HG03066 (cell line): ENCODE data around the gene FCHSD2.
"Not testable (repeated sequence)": the region's sequence is repeated elsewhere in the genome, so short reads cannot be mapped to it uniquely, and the experiment has no call there.

ENCODE experiments used
- ATAC-seq: cut with Tn5 transposase; IDR thresholded peaks from one replicate; pipeline ENCODE4 v1.9.1; 2021; ENCODE audit warnings: low read depth; ENCODE audit not compliant: unreplicated experiment

FCHSD2 gene

DNA sequence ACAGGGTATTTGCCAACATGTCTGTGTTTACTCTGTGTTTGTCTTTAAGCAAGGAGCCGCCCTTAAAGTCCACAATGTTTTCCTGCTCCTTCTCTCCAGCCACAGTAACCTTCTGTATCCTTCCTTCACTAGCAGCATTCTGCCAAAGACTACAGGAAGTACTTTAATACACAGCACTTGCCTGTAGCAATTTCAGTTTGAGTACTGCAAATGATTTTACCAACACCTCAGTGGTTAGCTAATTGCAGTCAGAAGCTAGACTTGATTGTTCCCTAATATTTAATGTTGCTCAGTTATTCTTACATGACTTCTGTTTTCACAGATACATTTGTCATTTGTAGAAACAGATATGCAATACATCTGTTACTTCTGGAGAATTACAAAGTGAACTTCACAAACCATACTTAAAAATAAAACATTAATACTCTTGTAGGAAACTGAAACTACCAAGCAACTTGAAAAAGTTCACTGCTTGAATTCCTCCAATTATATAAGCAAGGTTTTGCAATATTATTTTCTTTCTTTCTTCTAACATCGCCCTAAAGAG lies 69.1 kb downstream of the FCHSD2 start:
- ATAC-seq, result peak; percentile 75

DNA sequence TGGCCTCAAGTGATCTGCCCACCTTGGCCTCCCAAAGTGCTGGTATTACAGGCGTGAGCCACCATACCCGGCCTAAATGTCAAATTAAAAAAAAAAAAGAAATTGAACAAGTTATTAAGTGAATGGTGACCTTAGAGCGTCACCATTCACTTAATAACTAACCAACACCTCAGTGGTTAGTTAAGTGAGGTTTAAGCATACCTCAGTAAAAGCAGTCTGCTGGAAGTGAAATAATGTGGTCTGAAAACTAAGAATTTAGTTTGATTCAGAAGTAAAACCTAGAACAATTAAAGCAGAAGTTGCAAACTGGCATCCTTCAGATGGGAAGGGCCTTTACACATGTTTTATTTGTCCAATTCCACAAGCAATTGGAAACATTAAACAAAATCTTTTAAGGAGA lies 71.5 kb downstream of the FCHSD2 start:
- ATAC-seq, result no peak

DNA sequence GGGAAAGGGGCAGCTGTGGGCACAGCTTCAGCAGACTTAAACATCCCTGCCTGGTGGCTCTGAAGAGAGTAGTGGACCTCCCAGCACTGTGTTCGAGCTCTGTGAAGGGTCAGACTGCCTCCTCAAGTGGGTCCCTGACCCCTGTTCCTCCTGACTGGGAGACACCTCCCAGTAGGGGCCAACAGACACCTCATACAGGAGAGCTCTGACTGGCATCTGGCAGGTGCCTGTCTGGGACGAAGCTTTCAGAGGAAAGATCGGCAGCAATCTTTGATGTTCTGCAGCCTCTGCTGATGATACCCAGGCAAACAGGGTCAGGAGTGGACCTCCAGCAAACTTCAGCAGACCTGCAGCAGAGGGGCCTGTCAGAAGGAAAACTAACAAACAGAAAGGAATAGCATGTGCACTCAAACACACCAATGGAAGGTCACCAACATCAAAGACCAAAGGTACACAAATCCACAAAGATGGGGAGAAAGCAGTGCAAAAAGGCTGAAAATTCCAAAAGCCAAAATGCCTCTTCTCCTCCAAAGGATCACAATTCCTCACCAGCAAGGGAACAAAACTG lies 80.2 kb downstream of the FCHSD2 start:
- ATAC-seq, result not testable (repeated sequence)

DNA sequence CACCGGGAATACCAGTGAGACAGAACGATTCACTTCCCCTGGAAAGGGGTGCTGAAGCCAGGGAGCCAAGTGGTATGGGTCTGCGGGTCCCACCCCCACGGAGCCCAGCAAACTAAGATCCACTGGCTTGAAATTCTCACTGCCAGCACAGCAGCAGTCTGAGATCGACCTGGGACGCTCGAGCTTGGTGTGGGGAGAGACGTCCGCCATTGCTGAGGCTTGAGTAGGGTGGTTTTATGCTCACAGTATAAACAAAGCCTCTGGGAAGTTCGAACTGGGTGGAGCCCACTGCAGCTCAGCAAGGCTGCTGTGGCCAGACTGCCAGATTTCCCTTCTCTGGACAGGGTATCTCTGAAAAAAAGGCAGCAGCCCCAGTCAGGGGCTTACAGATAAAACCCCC lies 80.7 kb downstream of the FCHSD2 start:
- ATAC-seq, result not testable (repeated sequence)

DNA sequence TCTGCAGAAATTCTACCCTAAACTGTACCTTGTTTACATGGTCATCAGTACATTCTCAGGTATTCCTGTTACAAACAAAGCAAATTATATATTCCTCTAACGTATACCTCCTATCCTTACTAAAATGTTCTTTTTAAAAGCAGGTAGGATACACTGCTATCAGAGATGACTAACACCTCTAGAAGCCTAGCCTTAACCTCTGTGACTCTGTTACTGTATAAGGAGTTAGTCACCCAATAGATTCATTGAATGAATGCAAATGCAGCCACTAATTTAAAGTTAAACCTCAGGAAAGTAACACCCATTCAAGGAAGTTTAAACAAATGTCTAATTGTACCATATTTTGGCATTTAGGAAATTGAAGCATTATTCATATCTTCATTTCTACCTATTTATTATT lies 82.2 kb downstream of the FCHSD2 start:
- no peak for ATAC-seq

DNA sequence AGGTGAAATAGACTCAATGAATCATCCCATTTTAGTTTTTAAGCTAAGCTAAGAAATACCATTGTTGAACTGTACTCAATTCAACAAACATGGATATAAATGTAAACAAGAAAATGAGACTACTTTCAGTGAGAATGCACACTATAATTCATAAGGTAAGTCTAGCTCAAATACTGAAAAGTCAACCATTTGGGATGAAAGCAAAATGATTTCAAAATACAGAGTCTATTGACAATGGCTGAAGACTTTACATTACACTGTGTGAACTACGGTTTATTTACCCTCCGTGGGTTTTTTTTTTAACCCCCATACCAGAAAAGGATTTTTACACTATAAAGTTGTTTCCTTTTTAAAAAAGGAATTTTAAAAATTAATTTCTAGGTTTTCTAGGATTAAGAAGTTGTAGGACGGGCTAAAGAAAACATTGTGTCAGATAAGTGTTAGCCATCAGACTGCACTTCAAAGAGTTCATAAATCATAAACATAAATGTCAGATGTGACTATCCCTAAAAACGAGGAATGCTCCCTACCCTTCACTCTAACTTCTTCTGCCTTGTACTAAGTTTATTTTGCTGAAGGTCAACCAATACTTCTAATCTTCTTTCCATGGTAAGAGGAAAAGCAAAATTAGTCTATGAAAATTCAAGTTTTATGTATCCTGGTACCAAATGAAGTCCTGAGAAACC lies 83.0 kb downstream of the FCHSD2 start:
- ATAC-seq, result no peak

DNA sequence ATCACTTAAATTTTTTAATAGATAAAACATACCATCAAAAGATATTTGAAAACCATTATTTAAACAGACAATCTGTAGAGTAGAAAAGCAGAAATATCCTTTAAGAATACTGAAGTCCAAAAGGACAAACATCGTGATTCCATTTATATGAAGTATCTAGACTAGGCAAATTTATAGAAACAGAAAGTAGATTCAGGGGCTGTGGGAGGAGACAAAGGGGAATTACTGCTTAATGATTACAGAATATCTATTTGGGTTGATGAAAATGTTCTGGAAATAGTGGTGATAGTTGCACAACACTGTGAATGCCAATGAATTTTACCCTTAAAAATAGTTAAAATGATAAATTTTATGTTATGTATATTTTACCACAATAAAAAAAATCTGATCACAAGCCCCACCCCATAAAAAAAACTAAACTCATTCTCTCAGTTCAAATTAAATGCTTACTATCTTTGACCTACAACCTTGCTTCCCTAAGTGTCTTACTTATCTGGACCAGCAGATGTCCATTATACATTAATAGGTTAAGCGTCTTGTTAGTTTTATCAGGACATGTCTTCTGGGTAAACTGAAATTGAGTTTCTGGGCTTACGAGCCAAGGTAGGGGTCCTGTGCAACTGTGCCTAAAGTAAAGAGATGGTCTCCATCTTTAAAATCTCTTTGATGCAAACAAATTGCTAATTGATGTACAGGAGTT lies 86.3 kb downstream of the FCHSD2 start:
- no peak for ATAC-seq

DNA sequence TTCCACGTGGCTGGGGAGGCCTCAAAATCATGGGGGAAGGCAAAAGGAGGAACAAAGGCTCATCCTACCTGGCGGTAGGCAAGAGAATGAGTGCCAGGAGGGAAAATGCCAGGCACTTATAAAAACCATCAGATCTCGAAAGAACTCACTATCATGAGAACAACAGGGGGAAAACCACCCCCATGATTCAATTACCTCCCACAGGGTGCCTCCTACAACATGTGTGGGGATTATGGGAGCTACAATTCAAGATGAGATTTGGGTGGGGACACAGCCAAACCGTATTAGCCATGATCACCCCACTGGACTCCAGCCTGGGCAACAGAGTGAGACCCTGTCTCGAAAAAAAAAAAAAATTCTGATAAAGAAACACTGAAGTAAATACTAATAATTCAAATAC lies 87.1 kb downstream of the FCHSD2 start:
- ATAC-seq, result no peak

DNA sequence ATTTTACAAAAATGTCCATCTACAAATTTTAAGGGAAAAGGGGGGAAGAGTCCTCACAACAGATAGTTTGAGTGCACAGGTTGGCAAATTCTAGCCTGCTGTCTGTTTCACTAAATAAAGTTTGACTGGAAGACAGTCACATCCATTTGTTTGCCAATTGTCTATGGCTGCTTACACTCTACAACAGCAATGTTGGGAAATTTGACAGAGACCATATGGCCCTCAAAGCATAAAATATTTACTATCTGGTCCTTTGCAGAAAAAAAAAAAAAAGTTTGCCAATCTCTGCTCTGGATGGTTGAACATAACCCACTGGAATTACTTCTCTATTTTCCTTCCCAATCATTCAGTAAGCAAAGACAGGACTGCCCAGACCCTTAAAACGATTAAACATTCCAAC lies 88.2 kb downstream of the FCHSD2 start:
- no peak for ATAC-seq

DNA sequence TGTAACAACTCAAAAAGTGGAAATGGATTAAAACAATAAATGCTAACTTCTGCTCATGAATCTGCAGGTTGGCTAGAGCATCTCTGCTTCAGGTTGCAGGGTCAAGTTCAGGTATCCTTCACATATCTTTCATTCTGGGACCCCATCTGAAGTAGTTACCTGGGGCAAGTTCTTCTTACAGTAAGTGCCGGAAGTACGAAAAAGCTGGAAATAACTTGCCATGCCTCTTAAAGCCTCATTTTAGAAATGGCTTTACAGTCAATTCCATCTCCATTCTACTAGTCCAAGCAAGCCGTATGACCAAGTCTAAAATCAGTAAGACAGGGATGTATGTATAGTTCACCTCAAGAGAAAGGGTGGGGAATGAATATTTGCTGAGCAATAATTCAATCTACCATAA lies 93.7 kb downstream of the FCHSD2 start:
- no peak for ATAC-seq

DNA sequence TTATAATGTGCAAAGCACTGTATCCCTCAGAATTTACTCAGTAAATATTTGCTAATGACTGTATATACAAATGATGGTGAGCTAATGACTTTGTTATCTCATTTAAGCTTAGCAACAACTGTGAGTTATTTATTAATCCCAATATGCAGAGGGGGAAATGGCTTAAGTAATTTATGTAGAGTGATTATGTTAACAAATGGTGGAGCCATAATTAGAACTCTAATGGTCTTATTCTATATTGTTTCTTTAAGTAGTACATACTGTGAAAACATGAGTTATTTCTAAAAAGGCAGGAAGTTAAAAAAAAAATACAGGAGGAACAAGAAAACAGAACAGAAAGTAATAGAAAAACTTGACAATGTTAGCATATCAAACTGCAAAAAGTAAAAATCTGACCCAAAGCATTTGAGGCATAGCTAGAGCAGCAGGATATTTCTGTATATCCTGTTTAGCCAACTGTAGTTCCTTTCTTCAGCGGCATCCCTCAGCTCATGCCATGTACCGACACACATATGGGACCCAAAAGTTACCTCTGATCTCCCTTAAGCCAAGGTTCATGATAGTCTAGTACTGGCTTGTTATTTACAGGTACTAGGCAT lies 94.2 kb downstream of the FCHSD2 start:
- ATAC-seq, result peak; percentile 75

DNA sequence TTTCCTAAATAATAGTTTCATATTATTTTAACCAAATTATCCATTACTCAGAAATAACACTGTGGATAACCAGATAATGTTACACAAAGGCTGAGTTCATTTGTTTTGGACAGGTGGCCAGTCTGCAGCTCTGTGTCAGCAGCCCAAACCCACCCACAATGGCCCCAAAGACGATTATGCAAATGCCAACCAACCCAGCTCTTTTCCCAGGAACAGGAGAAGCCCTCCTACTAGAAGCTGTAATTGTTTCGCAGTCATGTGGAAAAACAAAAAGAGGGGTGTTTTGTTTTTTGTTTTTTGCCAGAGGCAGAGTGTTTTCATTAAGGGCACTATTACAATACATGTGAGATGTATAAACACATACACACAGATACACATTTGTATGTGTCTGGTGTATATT lies 102.1 kb downstream of the FCHSD2 start:
- ATAC-seq, result no peak

DNA sequence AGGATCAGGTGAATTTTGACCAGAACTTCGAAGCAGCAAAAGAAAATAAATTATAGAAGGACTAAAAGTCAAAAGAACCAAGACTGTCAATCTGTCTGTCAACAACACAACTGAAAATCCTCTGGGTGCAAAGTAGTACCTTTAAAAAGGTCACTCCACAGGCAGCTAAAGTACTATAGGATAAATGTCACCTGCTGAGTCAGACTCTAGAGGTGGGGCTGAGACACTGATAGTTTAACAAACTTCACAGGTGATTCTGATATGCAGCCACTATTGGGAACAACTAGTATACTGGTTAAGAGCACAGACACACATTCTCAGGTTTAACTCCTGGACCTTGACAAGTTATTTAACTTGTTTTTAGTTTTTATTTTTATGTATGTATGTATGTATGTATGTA lies 107.3 kb downstream of the FCHSD2 start:
- ATAC-seq, result no peak

DNA sequence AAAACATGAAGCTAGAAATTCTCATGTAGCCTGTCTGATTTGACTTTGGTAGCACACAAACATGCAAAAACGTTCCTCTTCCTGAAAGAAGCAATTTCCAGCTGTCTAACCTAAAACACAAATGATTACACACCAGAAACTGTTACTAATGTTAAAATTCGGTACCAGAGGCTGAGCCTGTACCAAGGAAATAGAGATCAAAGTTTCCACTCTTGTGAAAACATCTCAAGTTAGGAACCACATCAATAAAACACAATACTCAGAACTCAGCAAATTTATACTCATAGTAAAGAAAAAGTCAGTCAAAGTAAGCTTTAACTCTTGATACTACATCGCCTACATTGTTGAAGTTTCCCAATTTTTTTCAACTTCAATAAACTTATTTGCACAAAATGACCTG lies 107.8 kb downstream of the FCHSD2 start:
- no peak for ATAC-seq

DNA sequence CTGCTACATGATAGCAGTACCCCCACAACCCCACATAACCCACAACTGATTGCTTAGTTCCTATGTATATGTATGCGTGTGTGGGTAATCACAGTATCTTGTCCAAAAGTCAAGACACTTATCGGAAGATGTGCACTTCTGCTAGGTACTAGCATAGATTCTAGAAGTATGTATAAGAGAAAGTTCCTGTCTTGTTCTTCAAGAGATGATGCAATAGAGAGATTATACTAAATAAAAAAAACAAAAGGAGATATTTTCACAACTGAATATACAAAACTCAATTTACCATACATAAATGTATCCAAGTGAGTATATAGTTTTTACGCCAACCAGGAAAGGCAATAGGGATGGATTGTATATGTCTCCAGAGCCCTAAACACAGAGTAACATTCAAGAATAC lies 112.0 kb downstream of the FCHSD2 start:
- no peak for ATAC-seq

DNA sequence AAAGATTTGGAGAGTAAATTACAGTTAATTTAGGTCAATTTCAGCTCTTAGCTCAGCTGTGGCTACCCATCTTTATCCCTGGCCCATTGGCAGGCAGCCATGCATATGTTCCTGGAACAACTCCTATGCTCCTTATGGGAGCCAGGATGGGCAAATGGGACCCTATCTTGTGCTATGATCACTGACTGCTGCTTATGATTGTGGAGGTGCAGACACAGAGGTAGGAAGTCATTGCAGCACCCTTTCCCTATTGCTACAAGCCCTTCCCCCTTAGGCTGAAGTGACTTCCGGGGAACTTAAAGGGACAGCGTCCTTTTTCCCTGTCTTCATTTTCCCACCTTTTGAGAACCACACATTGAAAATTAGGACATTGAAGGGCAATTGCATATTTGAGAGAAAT lies 112.7 kb downstream of the FCHSD2 start:
- no peak for ATAC-seq

DNA sequence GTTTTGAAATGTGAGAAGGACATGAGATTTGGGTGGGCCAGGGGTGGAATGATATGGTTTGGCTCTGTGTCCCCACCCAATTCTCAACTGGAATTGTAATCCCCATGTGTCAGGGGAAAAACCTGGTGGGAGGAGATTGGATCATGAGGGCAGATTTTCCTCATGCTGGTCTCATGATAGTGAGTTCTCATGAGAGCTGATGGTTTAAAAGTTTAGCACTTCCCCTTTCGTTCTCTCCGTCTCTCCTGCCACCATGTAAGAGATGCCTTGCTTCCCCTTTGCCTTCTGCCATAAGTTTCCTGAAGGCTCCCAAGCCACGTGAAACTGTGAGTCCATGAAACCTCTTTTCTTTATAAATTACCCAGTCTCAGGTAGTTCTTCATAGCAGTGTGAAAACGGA lies 113.5 kb downstream of the FCHSD2 start:
- no peak for ATAC-seq

DNA sequence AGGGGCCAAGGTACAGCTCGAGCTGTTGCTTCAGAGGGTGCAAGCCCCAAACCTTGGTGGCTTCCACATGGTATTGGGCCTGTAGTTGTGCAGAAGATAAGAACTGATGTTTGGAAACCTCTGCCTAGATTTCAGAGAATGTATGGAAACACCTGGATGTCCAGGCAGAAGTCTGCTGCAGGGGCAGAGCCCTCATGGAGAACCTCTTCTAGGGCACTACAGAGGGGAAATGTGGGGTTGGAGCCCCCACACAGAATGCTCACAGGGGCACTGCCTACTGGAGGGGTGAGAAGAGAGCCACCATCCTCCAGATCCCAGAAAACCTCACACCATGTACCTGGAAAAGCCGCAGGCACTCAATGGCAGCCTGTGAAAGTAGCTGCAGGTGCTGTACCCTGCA lies 114.3 kb downstream of the FCHSD2 start:
- not testable (repeated sequence) for ATAC-seq

DNA sequence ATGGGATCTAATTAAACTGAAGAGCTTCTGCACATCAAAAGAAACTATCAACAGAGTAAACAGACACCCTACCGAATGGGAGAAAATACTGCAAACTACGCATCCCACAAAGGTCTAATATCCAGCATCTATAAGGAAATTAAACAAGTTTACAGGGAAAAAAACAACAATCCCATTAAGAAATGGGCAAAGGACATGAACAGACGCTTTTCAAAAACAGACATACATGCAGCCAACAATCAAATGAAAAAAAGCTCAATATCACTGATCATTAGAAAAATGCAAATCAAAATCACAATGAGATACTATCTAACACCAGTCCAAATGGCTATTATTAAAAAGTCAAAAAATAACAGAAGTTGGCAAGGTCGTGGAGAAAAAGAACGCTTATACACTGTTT lies 117.5 kb downstream of the FCHSD2 start:
- ATAC-seq, result no peak

DNA sequence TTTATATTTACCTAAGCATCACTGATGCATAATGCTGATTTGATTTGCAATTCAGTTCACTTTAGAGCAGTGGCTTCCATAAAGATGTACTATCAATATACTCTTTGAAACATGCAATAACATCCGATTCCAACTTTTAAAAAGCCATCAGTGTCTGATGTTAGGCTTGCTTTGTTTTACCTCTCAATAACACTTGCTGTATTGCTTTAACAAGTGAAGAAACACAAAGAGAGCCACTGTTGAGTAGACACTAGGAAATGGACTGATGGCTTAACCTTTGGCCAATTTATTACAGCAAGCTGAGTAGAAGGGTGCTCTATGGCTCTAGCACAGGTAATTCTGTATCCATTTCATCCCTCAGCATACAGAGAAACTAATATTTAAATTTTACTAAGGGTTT lies 122.1 kb downstream of the FCHSD2 start:
- ATAC-seq, result no peak

DNA sequence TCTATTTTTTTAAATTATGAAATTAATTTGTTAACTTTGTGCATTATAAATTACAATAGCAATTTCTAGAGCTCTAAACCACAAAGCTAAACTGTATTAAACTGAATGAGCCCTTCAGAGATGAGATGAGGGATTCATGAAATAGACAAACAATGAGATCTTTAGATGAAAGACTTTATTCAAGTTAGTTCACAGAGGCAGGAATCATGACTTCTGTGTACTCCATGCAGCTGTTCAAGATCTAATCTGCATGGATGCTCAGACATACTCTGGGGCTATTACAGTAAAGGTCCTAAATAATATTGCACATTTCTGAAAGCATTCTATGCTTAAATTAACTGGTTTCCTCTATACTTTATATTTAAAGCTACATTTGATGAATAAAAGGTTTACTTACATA lies 122.7 kb downstream of the FCHSD2 start:
- no peak for ATAC-seq
